GM12878 (cell line): ENCODE data around the gene PDSS2. TPM values are rescaled to one million over a fixed set of nuclear protein-coding genes. Genes with fewer than 3 reads are reported as not detected.

Experiments
- BCL3 ChIP-seq: IDR thresholded peaks from 2 replicates; pipeline ENCODE4 v1.6.1; 2011; ENCODE audit warnings: borderline replicate concordance, low read depth, mild to moderate bottlenecking, moderate library complexity, low read length; ENCODE audit not compliant: insufficient read depth, poor library complexity, severe bottlenecking
- BCLAF1 ChIP-seq: fragments of 450-650 bp; IDR thresholded peaks from 2 replicates; pipeline ENCODE4 v1.6.1; 2017; ENCODE audit warnings: antibody characterized with exemption, mild to moderate bottlenecking, moderate library complexity
- BRCA1 ChIP-seq: IDR thresholded peaks from 2 replicates; pipeline ENCODE4 v1.6.1; 2011; ENCODE audit warnings: low read depth, low read length, improper control_type of control experiment
- CBX5 ChIP-seq: sonication (generic); IDR thresholded peaks from 2 replicates; pipeline ENCODE4 v1.6.1; 2016; ENCODE audit warnings: low read depth, moderate library complexity, mild to moderate bottlenecking, inconsistent platforms
- CUX1 ChIP-seq: IDR thresholded peaks from 2 replicates; pipeline ENCODE4 v1.6.1; 2012; ENCODE audit warnings: improper control_type of control experiment, low read depth, low read length; ENCODE audit not compliant: insufficient replicate concordance
- JUNB ChIP-seq: IDR thresholded peaks from 2 replicates; pipeline ENCODE4 v1.6.1; 2016; ENCODE audit warnings: antibody characterized with exemption, mild to moderate bottlenecking
- MYC ChIP-seq: IDR thresholded peaks from 2 replicates; pipeline ENCODE4 v1.6.1; 2011; ENCODE audit warnings: mild to moderate bottlenecking, low read length, moderate library complexity, inconsistent platforms; ENCODE audit not compliant: insufficient read depth, insufficient replicate concordance, insufficient read length, severe bottlenecking
- NFIC ChIP-seq: IDR thresholded peaks from 2 replicates; pipeline ENCODE4 v1.6.1; 2012; ENCODE audit warnings: low read depth, mild to moderate bottlenecking, inconsistent platforms, low read length, moderate library complexity
- NR2C2 ChIP-seq: IDR thresholded peaks from 2 replicates; pipeline ENCODE4 v1.6.1; 2011; ENCODE audit warnings: borderline replicate concordance, low read depth; ENCODE audit not compliant: control insufficient read depth, insufficient read length
- PBX3 ChIP-seq: IDR thresholded peaks from 2 replicates; pipeline ENCODE4 v1.6.1; 2011; ENCODE audit warnings: mild to moderate bottlenecking, low read depth, low read length, moderate library complexity; ENCODE audit not compliant: insufficient replicate concordance
- POLR2AphosphoS5 ChIP-seq: IDR thresholded peaks from 2 replicates; pipeline ENCODE4 v1.6.1; 2011; ENCODE audit warnings: mild to moderate bottlenecking, low read length, inconsistent platforms
- RFX5 ChIP-seq: IDR thresholded peaks from 2 replicates; pipeline ENCODE4 v1.6.1; 2011; ENCODE audit warnings: low read depth, low read length, improper control_type of control experiment
- RUNX3 ChIP-seq: IDR thresholded peaks from 2 replicates; pipeline ENCODE4 v1.6.1; 2012; ENCODE audit warnings: low read length, inconsistent platforms
- SMC3 ChIP-seq: IDR thresholded peaks from 2 replicates; pipeline ENCODE4 v1.6.1; 2011; ENCODE audit warnings: low read length, improper control_type of control experiment, borderline replicate concordance
- TCF12 ChIP-seq: IDR thresholded peaks from 2 replicates; pipeline ENCODE4 v1.6.1; 2011; ENCODE audit warnings: low read depth, mild to moderate bottlenecking, low read length
- TCF7 ChIP-seq: IDR thresholded peaks from 2 replicates; pipeline ENCODE4 v1.6.1; 2014; ENCODE audit warnings: antibody characterized with exemption, borderline replicate concordance
- ZBED1 ChIP-seq: IDR thresholded peaks from 2 replicates; pipeline ENCODE4 v1.6.1; 2016; ENCODE audit warnings: borderline replicate concordance
- ZNF274 ChIP-seq: IDR thresholded peaks from one replicate; pipeline ENCODE4 v1.8.0; 2011; ENCODE audit not compliant: insufficient read length, insufficient read depth
- polyA plus RNA-seq, 11 experiments: library from polyadenylated mRNA; depleted of rRNA in 4 of 11; unstranded in 6 of 11; stranded (reverse) in 5 of 11; fragments of >200 nt; fragmentation: Nextera tagmentation in 4 of 11; fragmentation: Illumina TruSeq in 1 of 11; extraction: Ambion mirVana in 4 of 11; extraction: Trizol in 1 of 11; gene quantifications; 1 replicate in 1 of 11; 2 replicates in 10 of 11; pipeline versions ENCODE4 v1.2.1 to v1.2.3, GENCODE V29; 2011 to 2016; ENCODE audit warnings: inconsistent platforms in 2 of 11, missing spikeins in 2 of 11, low read depth in 1 of 11
- total RNA-seq, 4 experiments: library from RNA; depleted of rRNA in 3 of 4; stranded (reverse); fragments of >200 nt in 3 of 4; fragmentation: Illumina TruSeq in 1 of 4; extraction: Trizol in 1 of 4; gene quantifications; 2 replicates each; pipeline versions ENCODE4 v1.2.1 to v1.2.3, GENCODE V29; 2013 to 2021

Gene PDSS2
- total and polyA plus RNA-seq, 10 of the 15 experiments (the other 5 are each of a cell fraction or from before 2014, with no cell fraction given): 7.7 to 15.5 (median 9.6) TPM

GRCh38 chr6:107459283-107460082 is at the start of gene PDSS2 (continued):
- peak; percentile 5 for TF ChIP-seq PBX3
- no peak for TF ChIP-seq BCL3
- TF ChIP-seq NFIC: no peak
- no peak for TF ChIP-seq BRCA1
- TF ChIP-seq NR2C2: no peak
- TF ChIP-seq JUNB: no peak
- TF ChIP-seq RUNX3: peak; percentile 96
- no peak; the same call in 1 of the 2 replicates for TF ChIP-seq CBX5
- peak; percentile 96 for TF ChIP-seq POLR2AphosphoS5
- TF ChIP-seq SMC3: no peak; the same call in 1 of the 2 replicates
- 0 out of 2 replicates have a peak, but pooled peaks have one; percentile 32 for TF ChIP-seq TCF12
- no peak for TF ChIP-seq BCLAF1
- 0 out of 2 replicates have a peak, but pooled peaks have one; percentile 9 for TF ChIP-seq TCF7
- no peak for TF ChIP-seq CUX1
- TF ChIP-seq ZBED1: peak; percentile 70; the same call in 1 of the 2 replicates
- 0 out of 2 replicates have a peak, but pooled peaks have one; percentile 28 for TF ChIP-seq RFX5
- no peak for TF ChIP-seq ZNF274
- TF ChIP-seq MYC: no peak
